Endothelial cell of umbilical vein (primary cell): ENCODE data around the gene FXYD7. TPM values are rescaled to one million over a fixed set of nuclear protein-coding genes. Genes with fewer than 3 reads are reported as not detected.

ENCODE experiments used
- BruUV-seq: library from RNA; stranded (reverse); fragments of 400-500 nt; replicated peaks from 2 replicates; lab custom pipeline; 2021; lab: Mats Ljungman, UMichigan
- CTCF ChIA-PET: fragments of 300-600, 350-600 bp; sonication (Branson Sonifier 250); formaldehyde crosslinking; loops from one replicate; lab custom pipeline; 2021; ENCODE audit warnings: antibody characterized with exemption, inconsistent platforms; lab: Charles Lee
- POLR2A ChIA-PET: fragments of 300-600, 350-600 bp; sonication (Branson Sonifier 250); formaldehyde crosslinking; loops from one replicate; lab custom pipeline; 2021; ENCODE audit warnings: antibody characterized with exemption, inconsistent platforms; lab: Charles Lee
- DNase-seq: peaks from one replicate; pipeline ENCODE4 v3.0.0-alpha.2; 2011; ENCODE audit warnings: low read depth, low spot score
- FAIRE-seq: peaks from 2 replicates; lab custom pipeline; 2011; peaks lifted over from hg19 to GRCh38; lab: Jason Lieb, UNC
- H2AFZ ChIP-seq: 2 replicates; pipeline ENCODE4 v1.6.0; 2012; ENCODE audit warnings: low read depth, low read length, control low read depth, inconsistent platforms
- H3K27ac ChIP-seq: 2 replicates; pipeline ENCODE4 v1.5.1; 2011; ENCODE audit warnings: low read depth, mild to moderate bottlenecking, control low read depth, low read length, moderate library complexity; ENCODE audit not compliant: insufficient read depth
- H3K27me3 ChIP-seq, 2 experiments: 2 replicates each; pipeline versions ENCODE4 v1.6.0 to v1.6.1; 2011; ENCODE audit warnings: low read length in 2 of 2, mixed read lengths in 1 of 2; ENCODE audit not compliant: control insufficient read depth in 2 of 2, insufficient read depth in 2 of 2
- H3K36me3 ChIP-seq, 2 experiments: 2 replicates in 1 of 2; 3 replicates in 1 of 2; pipeline ENCODE4 v1.5.1; 2011; ENCODE audit warnings: low read length in 2 of 2, mild to moderate bottlenecking in 1 of 2, moderate library complexity in 1 of 2; ENCODE audit not compliant: control insufficient read depth in 2 of 2, insufficient read depth in 2 of 2; ENCODE audit errors: extremely low read depth in 1 of 2
- H3K4me1 ChIP-seq: 3 replicates; pipeline ENCODE4 v1.5.1; 2011; ENCODE audit warnings: mild to moderate bottlenecking, low read length; ENCODE audit not compliant: control insufficient read depth, insufficient read depth; ENCODE audit errors: extremely low read depth
- H3K4me2 ChIP-seq: 2 replicates; pipeline ENCODE4 v1.6.1; 2011; ENCODE audit warnings: low read length, control low read depth, mixed read lengths; ENCODE audit not compliant: insufficient read depth
- H3K4me3 ChIP-seq, 3 experiments: fragments of 200-600 bp in 1 of 3; sonication (generic), shearing (Covaris generic) in 1 of 3; replicated peaks in 1 of 3; 2 replicates each; pipeline ENCODE4 v1.5.1; 2011 to 2016; ENCODE audit warnings: control low read depth in 3 of 3, low read length in 3 of 3, mild to moderate bottlenecking in 2 of 3, inconsistent platforms in 1 of 3, low read depth in 1 of 3, moderate library complexity in 1 of 3; ENCODE audit not compliant: insufficient read depth in 1 of 3
- H3K79me2 ChIP-seq: 2 replicates; pipeline ENCODE4 v1.6.0; 2012; ENCODE audit warnings: low read length, inconsistent platforms; ENCODE audit not compliant: control insufficient read depth, insufficient read depth
- H3K9ac ChIP-seq: replicated peaks from 2 replicates; pipeline ENCODE3; 2011; ENCODE audit warnings: low read length, control low read depth; ENCODE audit not compliant: insufficient read depth; ENCODE audit errors: extremely low read depth
- H3K9me1 ChIP-seq: replicated peaks from 3 replicates; pipeline ENCODE4 v1.6.0; 2011; ENCODE audit warnings: mild to moderate bottlenecking, low read length; ENCODE audit not compliant: control insufficient read depth, insufficient read depth; ENCODE audit errors: extremely low read depth
- H3K9me3 ChIP-seq: replicated peaks from 2 replicates; pipeline ENCODE4 v1.5.1; 2012; ENCODE audit warnings: low read length, inconsistent platforms; ENCODE audit not compliant: control insufficient read depth, insufficient read depth
- H4K20me1 ChIP-seq: replicated peaks from 2 replicates; pipeline ENCODE3; 2011; ENCODE audit warnings: mild to moderate bottlenecking, low read length; ENCODE audit not compliant: control insufficient read depth, insufficient read depth; ENCODE audit errors: extremely low read depth
- CTCF ChIP-seq, 2 donors: IDR thresholded peaks; 1 replicate in 1 of 2; 2 replicates in 1 of 2; pipeline ENCODE4 v1.5.1; 2011; ENCODE audit warnings: low read length in 2 of 2, mild to moderate bottlenecking in 2 of 2, moderate library complexity in 2 of 2, control low read depth in 1 of 2, inconsistent platforms in 1 of 2, low read depth in 1 of 2; ENCODE audit not compliant: insufficient read depth in 1 of 2; ENCODE audit errors: extremely low read depth in 1 of 2
- EZH2 ChIP-seq: IDR thresholded peaks from 2 replicates; pipeline ENCODE4 v1.6.1; 2012; ENCODE audit warnings: borderline replicate concordance, low read depth, mild to moderate bottlenecking, moderate library complexity, low read length, inconsistent platforms; ENCODE audit not compliant: severe bottlenecking
- FOS ChIP-seq: IDR thresholded peaks from 2 replicates; pipeline ENCODE4 v1.6.1; 2011; ENCODE audit warnings: mild to moderate bottlenecking, low read length, moderate library complexity, borderline replicate concordance; ENCODE audit not compliant: insufficient read depth
- GATA2 ChIP-seq: IDR thresholded peaks from 2 replicates; pipeline ENCODE4 v1.7.0; 2011; ENCODE audit warnings: low read depth, mild to moderate bottlenecking, moderate library complexity, mixed read lengths, low read length; ENCODE audit not compliant: insufficient read length, insufficient read depth
- JUN ChIP-seq: IDR thresholded peaks from 2 replicates; pipeline ENCODE4 v1.6.1; 2011; ENCODE audit warnings: borderline replicate concordance, low read depth; ENCODE audit not compliant: insufficient read length, insufficient read depth
- MAX ChIP-seq: IDR thresholded peaks from 2 replicates; pipeline ENCODE4 v1.6.1; 2011; ENCODE audit not compliant: insufficient read depth, insufficient read length
- MYC ChIP-seq: IDR thresholded peaks from one replicate; pipeline ENCODE4 v1.6.1; 2011; ENCODE audit warnings: mild to moderate bottlenecking, low read depth, low read length
- POLR2A ChIP-seq: IDR thresholded peaks from 2 replicates; pipeline ENCODE4 v1.6.1; 2012; ENCODE audit warnings: low read depth, mild to moderate bottlenecking, control low read depth, low read length
- POLR2AphosphoS5 ChIP-seq: IDR thresholded peaks from 2 replicates; pipeline ENCODE4 v1.6.1; 2012; ENCODE audit warnings: low read depth, mild to moderate bottlenecking, control low read depth, low read length, moderate library complexity; ENCODE audit not compliant: insufficient read depth
- dilution Hi-C: fragments of 300-500 bp; cut with MboI; formaldehyde crosslinking; loops from one replicate; pipeline ENCODE4 v1.15.0; 2019; ENCODE audit warnings: low sequenced_read_pairs; ENCODE audit not compliant: extremely low pct_ligation_motif_present
- intact Hi-C: fragments of 100-400 bp; cut with micrococcal nuclease; formaldehyde crosslinking; loops from one replicate; pipeline ENCODE4 v1.10.0; 2022
- polyA plus RNA-seq, 4 experiments: library from polyadenylated mRNA; depleted of rRNA in 3 of 4; stranded (reverse) in 3 of 4; unstranded in 1 of 4; fragments of >200 nt; gene quantifications; 2 replicates each; pipeline versions ENCODE4 v1.2.1 to v1.2.3, GENCODE V29; 2011 to 2012; ENCODE audit warnings: missing spikeins in 1 of 4
- total RNA-seq: library from RNA; stranded (reverse); gene quantifications from 2 replicates; pipeline ENCODE4 v1.2.3, GENCODE V29; 2021

Gene FXYD7
- total and polyA plus RNA-seq, 2 donors (not counting 3 experiments of a cell fraction or from before 2014, with no cell fraction given) = not detected

- dilution Hi-C loops (no loop called here), intact Hi-C loops (no loop called here)
- Histone ChIP-seq H3K4me2 (no peak overlapping the region), H3K4me1 (no peaks in the 10 kb centered on the region), H3K9me1 (no peaks in the 10 kb centered on the region), H3K4me3 (no peak overlapping the region), H3K36me3 (no peaks in the 10 kb centered on the region), H3K79me2 (no peaks in the 10 kb centered on the region), H3K9ac (no peak overlapping the region), H3K27ac (no peak overlapping the region), H3K9me3 (no peaks in the 10 kb centered on the region), H3K27me3 (no peaks in the 10 kb centered on the region), H2AFZ (no peak overlapping the region), H4K20me1 (no peaks in the 10 kb centered on the region)
- FAIRE-seq = no peak
- CTCF ChIA-PET = no interaction called here
- no TSS peak for BruUV-seq
- no peak for TF ChIP-seq GATA2
- no peak for TF ChIP-seq POLR2A
- TF ChIP-seq POLR2AphosphoS5 = no peak
- TF ChIP-seq EZH2 = no peak
- no peak for TF ChIP-seq MYC
- TF ChIP-seq MAX = no peak
- TF ChIP-seq JUN = no peak
- TF ChIP-seq FOS = no peak
- no peak for TF ChIP-seq CTCF (IDR thresholded peaks at IDR 0.05; ENCODE audit: extremely low read depth in 1 of 2, insufficient read depth in 1 of 2, low read depth in 1 of 2, low read length in 2 of 2)
- POLR2A ChIA-PET = no interaction called here
- DNase-seq = no peak
Observed at GRCh38 chr19:35132254-35132653, 10.8 kb upstream of the FXYD7 start.
